Pancreas (tissue), 10 donors: ENCODE results near the gene SNTG2. TPM values are rescaled to one million over a fixed set of nuclear protein-coding genes. Genes with fewer than 3 reads are reported as not detected.

Source experiments
- ATAC-seq, 4 donors: fragments of 200-7000 bp; cut with Tn5 transposase; one replicate each; pipeline versions ENCODE4 v1.8.0 to v1.9.1; 2020; ENCODE audit warnings: mild to moderate bottlenecking in 4 of 4, moderate library complexity in 4 of 4
- DNase-seq, 6 donors: peaks; one replicate each; pipeline ENCODE4 v3.0.0-alpha.2; 2020
- FAIRE-seq: peaks from 2 replicates; lab custom pipeline; 2012; peaks lifted over from hg19 to GRCh38; lab: Jason Lieb, UNC
- H3K27ac ChIP-seq, 4 donors: fragments of 200-600 bp; sonication (generic); 1 replicate in 3 of 4; 2 replicates in 1 of 4; pipeline versions ENCODE4 v1.5.0 to v1.8.0; 2020
- H3K27me3 ChIP-seq, 4 donors: fragments of 200-600 bp; one replicate each; pipeline ENCODE4 v1.8.0; 2021
- H3K36me3 ChIP-seq, 3 donors: fragments of 200-600 bp; sonication (generic) in 1 of 3; one replicate each; pipeline versions ENCODE4 v1.5.0 to v1.8.0; 2020 to 2021
- H3K4me1 ChIP-seq, 3 donors: fragments of 200-600 bp; one replicate each; pipeline ENCODE4 v1.8.0; 2021
- H3K4me3 ChIP-seq, 4 donors: fragments of 200-600 bp; sonication (generic) in 2 of 4; one replicate each; pipeline versions ENCODE4 v1.5.0 to v1.8.0; 2020 to 2021
- H3K9me3 ChIP-seq, 4 donors: fragments of 200-600 bp; one replicate each; pipeline ENCODE4 v1.8.0; 2021
- CTCF ChIP-seq, 4 donors: fragments of 200-600 bp; sonication (generic) in 3 of 4; IDR thresholded peaks; one replicate each; pipeline versions ENCODE4 v1.5.0 to v1.8.0; 2021; ENCODE audit warnings: antibody characterized with exemption in 4 of 4
- WGBS, 2 donors: extraction: QIAGEN DNeasy Blood & Tissue Kit; methylation state at CpG; one replicate each; pipeline ENCODE4 v1.1.7; 2013; 5-methylcytosine and 5-hydroxymethylcytosine counted together
- intact Hi-C, 3 donors: fragments of 100-400 bp; cut with DNase I; formaldehyde crosslinking; loops; one replicate each; pipeline versions ENCODE4 v1.11.1 to v1.14.2; 2022
- polyA plus RNA-seq, 2 donors: library from polyadenylated mRNA; stranded (reverse); fragments of 200-250 nt; gene quantifications; one replicate each; pipeline ENCODE4 v1.2.3, GENCODE V29; 2013
- total RNA-seq, 6 donors: library from RNA; stranded (reverse); fragmentation: NEBNext Ultra II Directional in 4 of 6; extraction: Animal tissue kit (Norgen Biotek cat#: 25700) in 4 of 6; gene quantifications; one replicate each; pipeline versions ENCODE4 v1.2.1 to v1.2.4, GENCODE V29; 2021 to 2023
- donor health status: healthy with polysubstance abuse.
- donor health status: DM: no; HTN: no; CAD: no; lungs with moderate emphysema.
- donor health status: DM: no; HTN: no; CAD: no.
- donor health status: control.
- donor health status: control.
- donor health status: Bipolar disorder and iron deficiency.
- donor health status: DM: yes; HTN: yes; CAD: no.
- donor health status: DM: no; HTN: no; CAD: no.
- donor health status: DM: no; HTN: no; CAD: no.
- donor health status: DM: yes; HTN: yes; CAD: no.

SNTG2 gene
- total and polyA plus RNA-seq, 8 donors, result 1.4 to 19.2 (median 4.6) TPM

DNA sequence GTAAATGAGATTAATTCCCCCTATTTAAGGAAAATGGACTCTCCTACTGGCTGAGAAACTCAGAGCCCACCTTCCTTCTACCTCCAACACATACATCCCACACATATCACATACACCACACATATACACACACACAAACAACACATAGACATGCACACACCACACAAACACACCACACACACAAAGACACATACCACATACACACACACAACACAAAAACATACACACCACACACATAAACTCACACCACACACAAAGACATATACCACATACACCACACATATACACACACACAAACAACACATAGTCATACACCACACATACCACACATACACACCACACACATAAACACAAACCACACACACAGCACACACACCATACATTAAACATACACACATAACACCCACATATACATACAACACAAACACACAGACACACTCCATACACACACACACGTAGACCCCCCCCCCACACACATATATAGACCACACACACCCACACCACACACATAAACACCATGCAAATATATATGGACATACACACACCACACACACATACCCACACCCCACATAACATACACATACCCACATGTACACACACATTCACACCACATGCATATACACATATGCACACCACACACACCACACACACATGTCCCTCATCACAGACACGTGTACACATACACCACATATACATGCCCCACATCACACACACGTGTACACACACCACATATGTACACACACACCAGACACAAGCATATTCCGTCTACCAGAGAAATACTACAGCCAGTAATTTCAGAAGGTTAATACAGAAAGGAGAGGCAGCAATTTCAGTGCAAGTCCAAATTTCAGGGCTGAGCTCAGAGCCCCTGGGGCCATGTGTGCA lies 204.3 kb downstream of the SNTG2 start:
- TF ChIP-seq CTCF (IDR thresholded peaks at IDR 0.05), result no peak
- no peak for FAIRE-seq
- no peaks in the 10 kb centered on the region for H3K27me3 ChIP-seq
- intact Hi-C loops, result no loop called here
- 71 to 77% methylated on average over 4 of the region's 4 CpGs for WGBS, 2 donors
- no peak overlapping the region for H3K4me3 ChIP-seq
- DNase-seq, result no peak
- no peaks in the 10 kb centered on the region for H3K4me1 ChIP-seq
- no peak overlapping the region for H3K27ac ChIP-seq
- H3K36me3 ChIP-seq, result no peaks in the 10 kb centered on the region
- no peaks in the 10 kb centered on the region for H3K9me3 ChIP-seq
- no peak for ATAC-seq

- intact Hi-C loops, result no loop called here
- H3K36me3 ChIP-seq, result no peaks in the 10 kb centered on the region
- no peak overlapping the region for H3K27ac ChIP-seq
- 61 to 68% methylated on average over 7 of the region's 7 CpGs for WGBS, 2 donors
- no peaks in the 10 kb centered on the region for H3K9me3 ChIP-seq
- H3K4me3 ChIP-seq, result no peak overlapping the region
- DNase-seq, result no peak
- ATAC-seq, result no peak
- no peaks in the 10 kb centered on the region for H3K4me1 ChIP-seq
- FAIRE-seq, result no peak
- H3K27me3 ChIP-seq, result no peaks in the 10 kb centered on the region
- no peak for TF ChIP-seq CTCF (IDR thresholded peaks at IDR 0.05)
Observed at GRCh38 chr2:1156059-1156458, 205.4 kb downstream of the SNTG2 start.

DNA sequence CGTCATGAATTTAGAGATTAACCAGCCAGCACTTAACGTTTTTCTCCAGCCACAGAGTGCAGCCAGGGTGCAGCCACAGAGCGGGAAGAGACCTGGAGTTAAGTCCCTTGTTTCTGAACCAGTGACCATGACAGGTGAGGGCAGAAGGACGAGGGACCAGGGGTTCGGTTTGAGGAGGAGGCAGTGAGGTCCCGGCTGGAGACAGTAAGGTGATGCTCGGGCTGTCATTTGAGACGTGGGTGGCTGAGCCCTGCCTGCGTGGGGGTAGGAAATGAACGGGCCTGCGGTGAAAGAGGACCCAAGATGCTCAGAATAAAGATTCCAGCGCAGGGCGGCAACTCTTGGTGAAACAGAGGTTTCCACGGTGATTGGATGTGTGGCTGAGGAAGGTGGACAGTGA lies 205.9 kb downstream of the SNTG2 start:
- no peaks in the 10 kb centered on the region for H3K27me3 ChIP-seq
- no peak for TF ChIP-seq CTCF (IDR thresholded peaks at IDR 0.05)
- no peak for ATAC-seq
- no peak overlapping the region for H3K27ac ChIP-seq
- no peaks in the 10 kb centered on the region for H3K9me3 ChIP-seq
- no peaks in the 10 kb centered on the region for H3K36me3 ChIP-seq
- no peak overlapping the region for H3K4me3 ChIP-seq
- H3K4me1 ChIP-seq, result no peaks in the 10 kb centered on the region
- DNase-seq, result no peak
- FAIRE-seq, result no peak
- WGBS, 2 donors, result 54 to 60% methylated on average over 14 of the region's 14 CpGs
- intact Hi-C loops, result no loop called here

- Histone ChIP-seq H3K27me3 (no peaks in the 10 kb centered on the region), H3K4me1 (no peaks in the 10 kb centered on the region), H3K4me3 (no peak overlapping the region), H3K36me3 (no peaks in the 10 kb centered on the region), H3K9me3 (no peaks in the 10 kb centered on the region), H3K27ac (no peak overlapping the region)
- intact Hi-C loops, result no loop called here
- no peak for DNase-seq
- 72 to 79% methylated on average over 15 of the region's 15 CpGs for WGBS, 2 donors
- TF ChIP-seq CTCF (IDR thresholded peaks at IDR 0.05), result no peak
- ATAC-seq, result no peak
- no peak for FAIRE-seq
Observed at GRCh38 chr2:1157107-1157506, 206.5 kb downstream of the SNTG2 start.

DNA sequence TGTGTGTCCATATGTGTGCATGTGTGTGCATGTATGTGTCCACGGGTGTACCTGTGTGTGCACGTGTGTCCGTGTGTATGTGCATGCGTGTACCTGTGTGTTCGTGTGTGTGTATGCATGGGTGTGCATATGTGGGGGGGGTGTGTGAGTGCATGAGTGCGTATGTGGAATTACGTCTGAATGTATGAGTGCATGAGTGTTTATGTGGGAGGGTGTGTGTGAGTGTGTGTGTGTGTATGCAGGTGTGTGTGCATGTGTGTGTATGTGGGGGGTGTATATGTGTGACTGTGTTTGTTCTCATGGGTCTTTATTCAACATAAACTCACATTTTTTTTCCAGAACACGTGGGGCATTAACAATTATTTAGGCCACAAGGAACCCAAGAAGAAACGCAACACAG lies 208.4 kb downstream of the SNTG2 start:
- 63 to 68% methylated on average over 9 of the region's 9 CpGs for WGBS, 2 donors
- no peak for FAIRE-seq

More for the DNA sequence above, 208.4 kb downstream of the SNTG2 start:
- DNase-seq, result no peak
- ATAC-seq, result no peak
- TF ChIP-seq CTCF (IDR thresholded peaks at IDR 0.05), result no peak
- H3K36me3 ChIP-seq, result no peaks in the 10 kb centered on the region
- intact Hi-C loops, result no loop called here
- H3K27ac ChIP-seq, result no peak overlapping the region
- no peaks in the 10 kb centered on the region for H3K9me3 ChIP-seq
- H3K27me3 ChIP-seq, result no peaks in the 10 kb centered on the region
- H3K4me3 ChIP-seq, result no peak overlapping the region
- H3K4me1 ChIP-seq, result no peaks in the 10 kb centered on the region
